ENCODE results near the gene ALK. TPM values are rescaled to one million over a fixed set of nuclear protein-coding genes. Genes with fewer than 3 reads are reported as not detected.

The ALK gene
- total and polyA plus RNA-seq, 2 experiments from 2014 or later: 0.35 TPM; not detected in 1

DNA sequence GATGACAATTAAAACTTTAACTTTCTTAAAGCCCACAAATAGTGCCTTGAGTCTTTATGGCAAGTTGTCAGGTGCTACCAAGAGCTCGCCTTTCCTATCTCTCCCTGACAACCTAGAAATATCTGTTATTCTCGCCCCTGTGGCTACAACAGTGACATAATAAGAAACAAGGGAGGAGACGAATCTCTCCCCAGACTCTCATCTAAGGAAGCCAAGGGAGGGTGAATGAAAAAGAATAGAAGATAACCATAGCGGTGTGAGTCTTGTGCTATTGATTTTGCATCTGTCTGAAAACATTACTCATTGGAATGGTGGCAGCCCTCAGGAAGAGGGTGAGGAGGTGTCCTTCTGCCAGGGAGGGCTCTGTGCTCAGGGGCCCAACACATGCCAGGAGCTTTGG lies 114.3 kb downstream of the ALK start:
- Histone ChIP-seq H2AFZ (no peak overlapping the region), H3K27ac (ENCODE audit: low read depth) (no peak overlapping the region), H3K27me3 (ENCODE audit: insufficient read depth) (no peaks in the 10 kb centered on the region), H3K4me2 (no peak overlapping the region), H4K20me1 (replicated peaks; ENCODE audit: insufficient read depth) (no peaks in the 10 kb centered on the region), H3K4me1 (ENCODE audit: insufficient read depth) (peaks cover 11% of the 10 kb centered on the region), H3K9me2 (ENCODE audit: insufficient read depth) (peaks cover 5% of the 10 kb centered on the region; the same call in 1 of the 2 replicates), H3K36me3 (ENCODE audit: insufficient read depth) (no peaks in the 10 kb centered on the region), H3K4me3 (no peak overlapping the region), H3K79me2 (replicated peaks; ENCODE audit: insufficient read depth) (no peaks in the 10 kb centered on the region), H3F3A (replicated peaks; ENCODE audit: low read depth) (no peaks in the 10 kb centered on the region)
- Mint-ChIP-seq H3K36me3 (ENCODE audit: low read depth) (no peaks in the 10 kb centered on the region), H3K4me1 (peaks cover 9% of the 10 kb centered on the region), H3K27me3 (ENCODE audit: insufficient read depth, low read depth, poor library complexity) (no peaks in the 10 kb centered on the region), H3K9me3 (no peaks in the 10 kb centered on the region; the same call in 2 of the 3 replicates), H3K4me3 (no peak overlapping the region), H3K27ac (no peak overlapping the region)
- no peak for ATAC-seq
- no peak for DNase-seq (ENCODE audit: low spot score)
- TF ChIP-seq, protein P1, sequence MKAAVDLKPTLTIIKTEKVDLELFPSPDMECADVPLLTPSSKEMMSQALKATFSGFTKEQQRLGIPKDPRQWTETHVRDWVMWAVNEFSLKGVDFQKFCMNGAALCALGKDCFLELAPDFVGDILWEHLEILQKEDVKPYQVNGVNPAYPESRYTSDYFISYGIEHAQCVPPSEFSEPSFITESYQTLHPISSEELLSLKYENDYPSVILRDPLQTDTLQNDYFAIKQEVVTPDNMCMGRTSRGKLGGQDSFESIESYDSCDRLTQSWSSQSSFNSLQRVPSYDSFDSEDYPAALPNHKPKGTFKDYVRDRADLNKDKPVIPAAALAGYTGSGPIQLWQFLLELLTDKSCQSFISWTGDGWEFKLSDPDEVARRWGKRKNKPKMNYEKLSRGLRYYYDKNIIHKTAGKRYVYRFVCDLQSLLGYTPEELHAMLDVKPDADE (IDR thresholded peaks at IDR 0.05): no peak
- TF ChIP-seq NANOG (IDR thresholded peaks at IDR 0.05; ENCODE audit: borderline replicate concordance): no peak
- TF ChIP-seq ZNF331 (CRISPR knock-in tag; IDR thresholded peaks at IDR 0.05; ENCODE audit: low read depth): no peak
- TF ChIP-seq EZH2 (IDR thresholded peaks at IDR 0.05; ENCODE audit: low read depth, unreplicated experiment): no peak
- no peak for TF ChIP-seq STAT1 (IDR thresholded peaks at IDR 0.05; ENCODE audit: unreplicated experiment)
- no peak for TF ChIP-seq JUNB (IDR thresholded peaks at IDR 0.05; ENCODE audit: unreplicated experiment)
- TF ChIP-seq, protein P2, sequence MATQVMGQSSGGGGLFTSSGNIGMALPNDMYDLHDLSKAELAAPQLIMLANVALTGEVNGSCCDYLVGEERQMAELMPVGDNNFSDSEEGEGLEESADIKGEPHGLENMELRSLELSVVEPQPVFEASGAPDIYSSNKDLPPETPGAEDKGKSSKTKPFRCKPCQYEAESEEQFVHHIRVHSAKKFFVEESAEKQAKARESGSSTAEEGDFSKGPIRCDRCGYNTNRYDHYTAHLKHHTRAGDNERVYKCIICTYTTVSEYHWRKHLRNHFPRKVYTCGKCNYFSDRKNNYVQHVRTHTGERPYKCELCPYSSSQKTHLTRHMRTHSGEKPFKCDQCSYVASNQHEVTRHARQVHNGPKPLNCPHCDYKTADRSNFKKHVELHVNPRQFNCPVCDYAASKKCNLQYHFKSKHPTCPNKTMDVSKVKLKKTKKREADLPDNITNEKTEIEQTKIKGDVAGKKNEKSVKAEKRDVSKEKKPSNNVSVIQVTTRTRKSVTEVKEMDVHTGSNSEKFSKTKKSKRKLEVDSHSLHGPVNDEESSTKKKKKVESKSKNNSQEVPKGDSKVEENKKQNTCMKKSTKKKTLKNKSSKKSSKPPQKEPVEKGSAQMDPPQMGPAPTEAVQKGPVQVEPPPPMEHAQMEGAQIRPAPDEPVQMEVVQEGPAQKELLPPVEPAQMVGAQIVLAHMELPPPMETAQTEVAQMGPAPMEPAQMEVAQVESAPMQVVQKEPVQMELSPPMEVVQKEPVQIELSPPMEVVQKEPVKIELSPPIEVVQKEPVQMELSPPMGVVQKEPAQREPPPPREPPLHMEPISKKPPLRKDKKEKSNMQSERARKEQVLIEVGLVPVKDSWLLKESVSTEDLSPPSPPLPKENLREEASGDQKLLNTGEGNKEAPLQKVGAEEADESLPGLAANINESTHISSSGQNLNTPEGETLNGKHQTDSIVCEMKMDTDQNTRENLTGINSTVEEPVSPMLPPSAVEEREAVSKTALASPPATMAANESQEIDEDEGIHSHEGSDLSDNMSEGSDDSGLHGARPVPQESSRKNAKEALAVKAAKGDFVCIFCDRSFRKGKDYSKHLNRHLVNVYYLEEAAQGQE (IDR thresholded peaks at IDR 0.05; ENCODE audit: unreplicated experiment): no peak
- TF ChIP-seq, protein P3, sequence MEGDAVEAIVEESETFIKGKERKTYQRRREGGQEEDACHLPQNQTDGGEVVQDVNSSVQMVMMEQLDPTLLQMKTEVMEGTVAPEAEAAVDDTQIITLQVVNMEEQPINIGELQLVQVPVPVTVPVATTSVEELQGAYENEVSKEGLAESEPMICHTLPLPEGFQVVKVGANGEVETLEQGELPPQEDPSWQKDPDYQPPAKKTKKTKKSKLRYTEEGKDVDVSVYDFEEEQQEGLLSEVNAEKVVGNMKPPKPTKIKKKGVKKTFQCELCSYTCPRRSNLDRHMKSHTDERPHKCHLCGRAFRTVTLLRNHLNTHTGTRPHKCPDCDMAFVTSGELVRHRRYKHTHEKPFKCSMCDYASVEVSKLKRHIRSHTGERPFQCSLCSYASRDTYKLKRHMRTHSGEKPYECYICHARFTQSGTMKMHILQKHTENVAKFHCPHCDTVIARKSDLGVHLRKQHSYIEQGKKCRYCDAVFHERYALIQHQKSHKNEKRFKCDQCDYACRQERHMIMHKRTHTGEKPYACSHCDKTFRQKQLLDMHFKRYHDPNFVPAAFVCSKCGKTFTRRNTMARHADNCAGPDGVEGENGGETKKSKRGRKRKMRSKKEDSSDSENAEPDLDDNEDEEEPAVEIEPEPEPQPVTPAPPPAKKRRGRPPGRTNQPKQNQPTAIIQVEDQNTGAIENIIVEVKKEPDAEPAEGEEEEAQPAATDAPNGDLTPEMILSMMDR (conservative IDR thresholded peaks at IDR 0.05; ENCODE audit: low read depth in 2 of 2): no peak
- TF ChIP-seq EZH2phosphoT487 (IDR thresholded peaks at IDR 0.05; ENCODE audit: unreplicated experiment): no peak
- no peak for TF ChIP-seq POLR2AphosphoS5 (IDR thresholded peaks at IDR 0.05; ENCODE audit: low read depth)
- no peak for TF ChIP-seq CREB1 (CRISPR knock-in tag; IDR thresholded peaks at IDR 0.05; ENCODE audit: low read depth)
